Activated naive CD4-positive, alpha-beta T cell treated with anti-CD3 and anti-CD28 coated beads, Interleukin-2, amount 10 ng/mL, durations not matched to agents 7 days and 5 days (primary cell): Measurements from ENCODE around the gene ANKRD16.

Experiments
- CTCF ChIA-PET: fragments of 350-600 bp; sonication (Branson Sonifier 250); formaldehyde crosslinking; loops from one replicate; lab custom pipeline; 2021; ENCODE audit warnings: antibody characterized with exemption; lab: Charles Lee
- DNase-seq: peaks from one replicate; pipeline ENCODE4 v3.0.0-alpha.2; 2020
- H3K27ac Mint-ChIP-seq: one replicate; pipeline ENCODE4 v1.8.0; 2021; ENCODE audit warnings: mild to moderate bottlenecking, moderate library complexity, mixed read lengths
- H3K27me3 Mint-ChIP-seq: one replicate; pipeline ENCODE4 v1.8.0; 2021; ENCODE audit warnings: mild to moderate bottlenecking, mixed read lengths
- H3K36me3 Mint-ChIP-seq: one replicate; pipeline ENCODE4 v1.8.0; 2021; ENCODE audit warnings: mixed read lengths
- H3K4me1 Mint-ChIP-seq: one replicate; pipeline ENCODE4 v1.8.0; 2021; ENCODE audit warnings: mixed read lengths
- H3K4me3 Mint-ChIP-seq: one replicate; pipeline ENCODE4 v1.8.0; 2021; ENCODE audit warnings: mild to moderate bottlenecking, moderate library complexity, mixed read lengths
- H3K9me3 Mint-ChIP-seq: one replicate; pipeline ENCODE4 v1.8.0; 2021; ENCODE audit warnings: mixed read lengths

Gene ANKRD16

DNA sequence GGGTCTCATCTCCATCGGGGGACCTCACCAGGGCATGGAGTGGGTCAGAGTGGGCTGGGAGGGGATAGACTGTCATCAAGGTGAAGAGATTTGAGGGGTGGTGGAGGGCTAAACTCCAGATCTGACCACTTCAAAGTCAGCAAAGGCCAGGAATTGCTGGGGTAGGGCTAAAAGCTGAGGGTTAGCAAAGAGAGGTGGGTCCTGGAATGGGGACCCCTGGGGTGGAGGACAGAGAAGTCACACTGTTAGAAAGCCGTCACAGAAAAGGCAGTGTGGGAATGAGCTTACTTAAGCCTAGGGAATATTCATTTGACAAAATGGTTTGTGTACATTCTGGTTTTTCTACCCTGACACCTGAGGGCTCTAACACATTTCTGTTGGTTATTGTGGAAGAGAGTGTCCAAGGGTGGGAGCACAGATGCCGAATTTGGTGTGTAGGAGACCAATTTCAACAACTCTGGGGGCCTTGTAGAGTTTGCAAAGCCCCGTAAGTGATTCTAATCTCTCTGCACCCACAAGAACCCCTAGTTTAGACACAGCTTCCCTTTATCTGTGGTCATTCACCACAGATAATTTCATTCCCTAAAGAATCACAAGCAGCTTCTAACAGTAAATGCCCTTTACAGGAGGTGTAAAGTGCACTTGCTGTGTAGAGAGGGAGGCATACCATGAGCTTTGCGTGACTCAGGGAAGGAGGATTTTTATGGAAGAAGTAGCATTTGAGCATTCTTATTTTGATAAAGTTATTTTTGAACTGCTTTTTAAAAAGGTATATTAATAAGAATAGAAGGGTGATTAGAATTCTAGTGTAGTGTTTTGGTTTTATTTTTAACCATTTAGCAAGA is 6.7 kb upstream of the ANKRD16 start:
- Mint-ChIP-seq H3K4me1 (peaks cover 56% of the 10 kb centered on the region), H3K27ac (peak overlapping the region; percentile 97), H3K27me3 (no peaks in the 10 kb centered on the region)

DNA sequence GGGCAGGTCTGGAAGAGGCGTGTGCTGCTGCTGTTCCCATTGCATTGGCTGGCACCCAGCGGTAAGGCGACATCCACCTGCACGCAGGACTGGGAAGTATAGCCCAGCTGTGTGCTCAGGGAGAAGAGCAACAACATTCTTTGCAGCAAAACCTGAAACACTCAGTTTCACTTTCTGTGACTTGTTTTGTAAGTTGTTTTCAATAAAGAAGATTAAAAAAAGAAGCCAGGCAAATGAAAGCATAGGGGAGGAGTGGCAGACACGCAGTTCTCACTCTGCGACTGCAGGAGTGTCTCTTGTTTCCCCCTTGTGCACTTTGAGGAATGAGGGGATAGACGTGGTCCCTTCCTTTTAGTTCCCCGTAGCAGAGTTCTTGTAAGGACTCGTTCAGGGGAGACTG is 6.1 kb upstream of the ANKRD16 start:
- CTCF ChIA-PET = no interaction called here
- Mint-ChIP-seq H3K4me3 (peak overlapping the region; percentile 48), H3K4me1 (peaks cover 62% of the 10 kb centered on the region), H3K27ac (peak overlapping the region; percentile 97), H3K9me3 (peaks cover 5% of the 10 kb centered on the region), H3K27me3 (no peaks in the 10 kb centered on the region), H3K36me3 (peaks cover 65% of the 10 kb centered on the region)
- DNase-seq = peak; percentile 50

More for the DNA sequence above, 6.7 kb upstream of the ANKRD16 start:
- DNase-seq = no peak
- H3K36me3 Mint-ChIP-seq = peaks cover 61% of the 10 kb centered on the region
- H3K9me3 Mint-ChIP-seq = peaks cover 5% of the 10 kb centered on the region
- CTCF ChIA-PET = interaction anchor here (0.6 kb wide), 1 partner anchor 24 kb away, joined by 3 read pairs; no protein-coding TSS in a partner anchor
- peak overlapping the region; percentile 48 for H3K4me3 Mint-ChIP-seq

DNA sequence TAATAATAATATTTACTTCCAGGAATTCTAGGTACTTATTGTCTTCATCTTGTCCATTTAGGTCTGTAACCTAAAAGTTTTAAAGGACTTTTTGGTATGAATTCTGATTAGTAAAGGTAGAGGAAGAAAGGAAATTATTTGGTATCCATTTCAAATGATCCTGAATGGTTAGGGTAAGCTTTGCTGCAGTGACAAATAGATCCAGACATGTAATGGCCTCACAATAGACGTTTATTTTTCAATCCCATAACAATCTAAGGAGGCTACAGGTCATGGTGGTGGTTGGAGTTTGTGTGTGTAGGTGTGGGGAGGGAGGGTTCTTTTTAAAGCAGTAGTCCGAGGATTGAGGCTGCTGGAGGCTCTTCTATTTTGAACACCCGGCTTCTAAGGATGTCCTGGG is 5.7 kb upstream of the ANKRD16 start:
- DNase-seq = no peak
- H3K27me3 Mint-ChIP-seq = no peaks in the 10 kb centered on the region
- H3K36me3 Mint-ChIP-seq = peaks cover 65% of the 10 kb centered on the region
- H3K4me3 Mint-ChIP-seq = peak overlapping the region; percentile 48
- H3K27ac Mint-ChIP-seq = peak overlapping the region; percentile 97
- CTCF ChIA-PET = no interaction called here
- H3K9me3 Mint-ChIP-seq = peaks cover 5% of the 10 kb centered on the region
- H3K4me1 Mint-ChIP-seq = peaks cover 65% of the 10 kb centered on the region

DNA sequence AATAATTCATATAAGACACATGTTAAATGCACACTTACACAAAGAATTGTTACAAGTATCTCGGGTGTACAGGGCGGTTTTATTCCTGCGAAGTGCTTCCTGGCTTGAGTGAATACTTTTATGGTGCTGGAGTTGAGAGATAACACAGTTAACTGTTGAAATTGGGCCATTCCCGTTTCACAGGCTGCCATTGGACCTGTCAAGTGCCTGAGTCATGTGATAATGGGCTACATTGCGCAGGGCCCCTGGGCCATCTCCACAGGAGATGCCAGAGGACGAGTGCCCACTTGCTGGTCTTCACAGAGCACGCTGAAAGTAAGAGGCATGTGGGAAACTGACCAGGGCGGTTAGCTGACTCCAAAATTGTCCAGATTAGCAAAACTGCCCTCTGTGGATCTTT is 5.2 kb upstream of the ANKRD16 start:
- peaks cover 65% of the 10 kb centered on the region for H3K36me3 Mint-ChIP-seq
- no peaks in the 10 kb centered on the region for H3K27me3 Mint-ChIP-seq
- no peak overlapping the region for H3K4me3 Mint-ChIP-seq
- no peak for DNase-seq
- H3K27ac Mint-ChIP-seq = peak overlapping the region; percentile 22
- H3K4me1 Mint-ChIP-seq = peaks cover 65% of the 10 kb centered on the region
- CTCF ChIA-PET = no interaction called here
- peaks cover 5% of the 10 kb centered on the region for H3K9me3 Mint-ChIP-seq

DNA sequence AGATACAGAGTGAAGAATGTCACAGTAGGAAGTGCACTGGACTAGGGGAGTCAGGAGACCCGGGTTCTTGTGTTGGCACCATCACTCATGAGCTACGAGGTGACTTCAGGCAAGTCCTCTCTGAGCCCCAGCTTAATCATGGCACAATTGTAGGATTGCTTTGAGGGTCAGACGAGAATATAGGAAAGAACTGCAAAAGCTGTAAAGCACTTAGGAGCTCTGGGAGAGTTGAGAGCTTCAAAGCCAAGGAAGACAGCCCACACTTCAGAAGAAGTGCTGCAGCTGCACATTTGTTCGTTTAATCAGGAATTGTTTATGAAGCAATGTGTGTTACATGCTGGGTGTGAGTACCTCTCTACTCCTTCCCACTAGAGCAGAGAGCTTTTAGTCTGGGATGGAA is 4.7 kb upstream of the ANKRD16 start:
- peaks cover 5% of the 10 kb centered on the region for H3K9me3 Mint-ChIP-seq
- peak overlapping the region; percentile 79 for H3K27ac Mint-ChIP-seq
- peaks cover 65% of the 10 kb centered on the region for H3K4me1 Mint-ChIP-seq
- CTCF ChIA-PET = no interaction called here
- H3K4me3 Mint-ChIP-seq = no peak overlapping the region
- no peak for DNase-seq
- no peaks in the 10 kb centered on the region for H3K27me3 Mint-ChIP-seq
- H3K36me3 Mint-ChIP-seq = peaks cover 64% of the 10 kb centered on the region

DNA sequence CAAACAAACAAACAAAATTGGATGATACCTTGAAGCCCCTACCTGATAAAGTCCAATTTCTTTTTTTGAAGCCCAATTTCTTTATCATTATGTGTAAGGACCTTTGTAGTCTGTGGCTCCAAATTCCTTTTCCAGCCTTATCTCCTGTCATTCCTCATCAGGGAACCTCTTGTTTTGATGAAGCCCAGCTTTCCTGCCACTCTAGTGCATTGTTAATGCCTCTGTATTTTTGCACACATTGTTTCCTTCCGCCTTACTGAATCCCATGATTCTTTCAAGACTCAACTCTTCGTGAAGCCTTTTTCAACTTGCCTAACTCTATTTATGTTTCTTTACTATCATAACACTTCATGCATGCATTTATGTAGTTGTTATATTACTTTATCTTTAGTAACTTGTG is 3.6 kb upstream of the ANKRD16 start:
- CTCF ChIA-PET = no interaction called here
- Mint-ChIP-seq H3K9me3 (peaks cover 5% of the 10 kb centered on the region), H3K27ac (no peak overlapping the region), H3K4me1 (peaks cover 71% of the 10 kb centered on the region), H3K4me3 (no peak overlapping the region), H3K36me3 (peaks cover 56% of the 10 kb centered on the region), H3K27me3 (no peaks in the 10 kb centered on the region)
- no peak for DNase-seq

DNA sequence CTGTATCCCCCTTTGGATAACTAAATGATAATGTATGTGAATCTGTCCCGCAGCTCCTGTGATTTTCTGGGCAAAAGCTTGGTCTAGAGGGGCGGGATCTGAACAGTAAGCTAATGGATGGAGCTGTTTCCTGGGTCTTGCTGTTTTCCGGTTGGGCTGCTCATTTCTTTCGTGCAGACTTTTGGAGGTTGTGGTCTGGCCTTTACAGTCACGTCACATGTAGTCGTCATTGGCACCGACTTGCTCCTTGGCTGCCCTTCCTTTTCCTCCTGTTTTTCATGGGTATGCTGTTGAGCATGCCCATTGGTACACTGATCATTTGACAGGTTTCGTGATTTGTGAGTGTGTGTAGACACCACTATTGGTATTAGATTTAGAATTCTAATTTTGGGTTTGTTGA is 2.3 kb upstream of the ANKRD16 start:
- H3K4me1 Mint-ChIP-seq = peaks cover 73% of the 10 kb centered on the region
- H3K4me3 Mint-ChIP-seq = peak overlapping the region; percentile 25
- CTCF ChIA-PET = interaction anchor here (1.4 kb wide), 1 partner anchor 12 kb away, joined by 3 read pairs; no protein-coding TSS in a partner anchor

DNA sequence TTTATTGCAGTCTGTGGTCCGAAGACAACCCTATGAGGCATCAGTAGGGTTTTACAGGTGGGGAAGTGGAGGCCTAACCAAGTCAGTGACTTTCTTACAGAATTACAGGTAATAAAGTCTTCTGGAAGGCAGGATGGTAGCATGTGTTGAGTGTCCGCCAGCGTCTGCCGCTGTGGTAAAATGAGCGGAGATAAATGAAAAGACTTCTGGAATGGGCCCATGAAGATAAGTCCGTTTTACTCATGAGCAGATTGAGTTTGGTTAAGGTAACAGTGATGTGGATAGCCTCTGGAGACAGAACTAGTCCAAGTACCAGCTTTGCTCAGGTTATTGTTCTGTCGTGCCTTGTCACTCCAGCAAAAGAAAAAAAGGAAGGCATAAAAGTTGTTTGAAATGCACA is 1.3 kb upstream of the ANKRD16 start:
- H3K36me3 Mint-ChIP-seq = peaks cover 42% of the 10 kb centered on the region
- no peak for DNase-seq
- peaks cover 65% of the 10 kb centered on the region for H3K4me1 Mint-ChIP-seq
- H3K4me3 Mint-ChIP-seq = peak overlapping the region; percentile 90
- peak overlapping the region; percentile 81 for H3K27ac Mint-ChIP-seq
- H3K27me3 Mint-ChIP-seq = no peaks in the 10 kb centered on the region
- CTCF ChIA-PET = interaction anchor here (0.7 kb wide), 1 partner anchor 268 kb away, joined by 3 read pairs; no protein-coding TSS in a partner anchor
- no peaks in the 10 kb centered on the region for H3K9me3 Mint-ChIP-seq

More for the DNA sequence above, 2.3 kb upstream of the ANKRD16 start:
- peaks cover 45% of the 10 kb centered on the region for H3K36me3 Mint-ChIP-seq
- DNase-seq = no peak
- H3K9me3 Mint-ChIP-seq = no peaks in the 10 kb centered on the region
- H3K27ac Mint-ChIP-seq = no peak overlapping the region
- H3K27me3 Mint-ChIP-seq = no peaks in the 10 kb centered on the region

DNA sequence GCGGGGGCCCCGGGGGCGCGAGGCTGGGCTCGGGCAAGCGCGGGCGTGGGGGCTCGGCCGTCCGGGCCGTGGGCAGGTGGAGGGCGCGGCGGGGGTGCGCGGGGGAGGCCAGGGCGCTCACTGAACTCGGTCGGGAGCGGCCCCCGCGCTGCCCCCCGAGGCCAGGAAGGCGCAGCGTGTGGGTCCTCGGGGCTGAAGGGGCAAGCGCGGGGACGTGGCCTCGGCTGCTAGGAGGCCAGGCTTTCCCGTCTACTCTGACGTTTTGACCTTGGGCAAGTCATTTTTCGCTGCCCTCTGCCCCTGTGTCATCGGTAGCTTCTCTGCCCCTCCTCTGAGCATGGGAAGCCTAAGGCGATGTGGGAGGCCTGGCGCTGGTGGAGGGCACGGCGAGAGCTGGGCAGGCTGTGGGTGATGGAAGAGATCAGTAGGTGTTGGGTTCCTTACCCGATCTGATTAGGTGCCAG is 791 bp upstream of the ANKRD16 start:
- H3K27me3 Mint-ChIP-seq = no peaks in the 10 kb centered on the region
- H3K4me1 Mint-ChIP-seq = peaks cover 59% of the 10 kb centered on the region
- DNase-seq = no peak
- H3K4me3 Mint-ChIP-seq = peak overlapping the region; percentile 90
- peak overlapping the region; percentile 81 for H3K27ac Mint-ChIP-seq
- H3K9me3 Mint-ChIP-seq = no peaks in the 10 kb centered on the region
- CTCF ChIA-PET = interaction anchor here (0.5 to 0.7 kb wide), 2 partner anchors 92 to 268 kb away, joined by 3 to 4 read pairs; no protein-coding TSS in a partner anchor
- peaks cover 42% of the 10 kb centered on the region for H3K36me3 Mint-ChIP-seq

DNA sequence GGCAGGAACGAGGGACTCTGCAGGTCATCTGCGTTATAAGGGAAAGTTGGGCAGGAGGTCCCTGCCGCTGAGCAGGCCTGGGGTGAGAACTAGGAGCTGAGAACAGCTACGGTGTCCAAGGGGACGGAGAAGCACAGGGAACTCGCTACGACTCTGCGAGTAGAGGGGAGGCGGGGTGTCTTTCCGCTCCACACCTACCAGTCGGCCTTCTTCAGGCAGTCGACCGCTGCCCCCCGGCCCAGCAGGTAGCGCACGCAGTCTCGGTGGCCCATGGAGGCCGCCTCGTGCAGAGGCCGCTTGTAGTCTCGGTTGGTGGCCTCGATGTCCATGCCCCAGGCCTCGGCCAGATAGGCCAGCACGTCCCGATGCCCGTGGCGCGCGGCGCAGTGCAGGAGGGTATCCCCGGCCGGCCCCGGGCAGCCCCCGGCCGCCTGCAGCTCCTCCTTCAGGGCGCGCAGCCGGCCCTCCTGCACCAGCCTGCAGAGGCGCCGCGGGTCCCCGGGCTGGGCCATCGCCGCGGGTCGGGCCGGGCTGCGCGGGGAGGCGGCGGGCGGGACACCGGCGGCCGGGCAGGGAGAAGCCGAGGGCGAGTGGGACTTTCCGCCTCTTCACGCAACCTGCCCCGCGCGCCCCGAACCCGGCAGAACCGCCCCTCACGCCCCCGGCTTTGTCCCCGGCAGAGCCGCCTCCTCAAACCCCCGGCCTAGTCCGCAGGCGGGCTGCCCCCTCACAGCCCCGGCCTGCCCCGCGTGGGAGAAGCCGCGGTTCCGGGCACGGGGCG is 660 bp downstream of the ANKRD16 start:
- no peaks in the 10 kb centered on the region for H3K9me3 Mint-ChIP-seq
- H3K4me1 Mint-ChIP-seq = peaks cover 46% of the 10 kb centered on the region
- CTCF ChIA-PET = interaction anchor here (1.1 kb wide), 1 partner anchor 9 kb away, joined by 5 read pairs; no protein-coding TSS in a partner anchor
- H3K27ac Mint-ChIP-seq = peak overlapping the region; percentile 40
- no peaks in the 10 kb centered on the region for H3K27me3 Mint-ChIP-seq
- DNase-seq = peak; percentile 64
- H3K4me3 Mint-ChIP-seq = peak overlapping the region; percentile 84
- H3K36me3 Mint-ChIP-seq = peaks cover 37% of the 10 kb centered on the region

DNA sequence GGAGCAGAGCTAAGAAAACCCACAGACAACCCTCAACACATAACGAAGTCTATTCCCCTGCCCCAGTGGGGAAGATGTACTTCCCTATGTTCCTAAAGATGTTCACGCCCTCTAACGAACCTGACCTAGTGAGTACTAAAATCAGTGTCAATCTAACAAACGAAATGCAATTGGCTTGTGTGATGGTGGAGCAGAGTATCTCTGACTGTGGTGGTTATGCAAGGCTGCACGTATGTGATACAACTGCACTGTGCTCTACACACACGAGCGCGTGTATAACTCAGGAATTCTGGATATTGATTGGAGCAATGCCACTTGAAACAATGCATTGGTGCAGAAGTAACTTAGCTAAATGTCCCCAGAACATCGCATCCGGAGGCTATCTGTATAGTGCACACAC is 1.3 kb downstream of the ANKRD16 start:
- Mint-ChIP-seq H3K9me3 (no peaks in the 10 kb centered on the region), H3K4me1 (peaks cover 41% of the 10 kb centered on the region), H3K4me3 (peak overlapping the region; percentile 83), H3K36me3 (peaks cover 37% of the 10 kb centered on the region), H3K27me3 (no peaks in the 10 kb centered on the region), H3K27ac (no peak overlapping the region)
- CTCF ChIA-PET = interaction anchor here (0.6 to 1.5 kb wide), 4 partner anchors 8 to 174 kb away, joined by 3 to 5 read pairs (median 4); no protein-coding TSS in a partner anchor
- DNase-seq = no peak

DNA sequence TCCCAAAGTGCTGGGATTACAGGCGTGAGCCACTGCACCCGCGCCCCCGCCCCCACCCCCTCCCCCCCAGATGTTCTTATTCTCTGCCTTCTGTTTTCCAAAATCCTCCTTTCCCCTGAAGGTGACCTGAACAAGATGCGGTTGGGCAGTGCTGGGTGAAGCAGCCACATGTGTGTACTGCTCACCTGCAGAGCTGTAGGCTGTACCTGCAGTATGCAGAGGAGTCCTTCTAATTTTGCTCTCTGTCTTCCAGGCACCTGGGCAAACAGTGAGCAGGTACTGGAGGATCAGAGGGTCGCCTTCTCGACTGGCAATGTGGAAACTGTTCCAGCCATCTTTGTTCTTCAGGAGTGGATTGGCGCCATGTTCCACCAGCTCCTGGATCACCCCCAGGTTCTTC is 2.1 kb downstream of the ANKRD16 start:
- CTCF ChIA-PET = interaction anchor here (0.5 to 1.5 kb wide), 4 partner anchors 10 to 258 kb away, joined by 3 to 5 read pairs (median 3); no protein-coding TSS in a partner anchor
- Mint-ChIP-seq H3K27ac (no peak overlapping the region), H3K9me3 (no peaks in the 10 kb centered on the region), H3K36me3 (peaks cover 38% of the 10 kb centered on the region), H3K4me3 (no peak overlapping the region), H3K4me1 (peaks cover 37% of the 10 kb centered on the region), H3K27me3 (no peaks in the 10 kb centered on the region)
- no peak for DNase-seq

DNA sequence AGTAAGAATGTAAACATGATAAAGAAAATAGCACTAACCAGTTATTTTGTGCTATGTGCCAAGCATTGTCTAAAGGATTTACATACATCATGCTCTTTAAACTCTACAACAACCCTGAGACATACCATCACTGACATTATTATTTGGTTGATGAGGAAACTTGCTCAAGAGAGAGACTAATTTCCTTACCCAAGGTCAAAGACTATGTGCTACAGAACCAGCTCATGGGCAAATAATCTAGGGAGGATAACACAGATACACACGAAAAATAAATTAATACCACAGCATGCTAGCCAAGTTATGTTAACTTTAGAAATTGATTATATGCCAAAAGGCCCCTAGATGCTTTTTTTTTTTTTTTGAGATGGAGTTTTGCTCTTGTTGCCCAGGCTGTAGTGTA is 2.7 kb downstream of the ANKRD16 start:
- no peak for DNase-seq
- CTCF ChIA-PET = interaction anchor here (0.5 to 1.5 kb wide), 3 partner anchors 10 to 257 kb away, joined by 3 to 5 read pairs (median 4); no protein-coding TSS in a partner anchor
- peaks cover 34% of the 10 kb centered on the region for H3K36me3 Mint-ChIP-seq
- H3K27ac Mint-ChIP-seq = no peak overlapping the region
- H3K4me1 Mint-ChIP-seq = peaks cover 31% of the 10 kb centered on the region
- H3K4me3 Mint-ChIP-seq = no peak overlapping the region
- H3K9me3 Mint-ChIP-seq = no peaks in the 10 kb centered on the region
- H3K27me3 Mint-ChIP-seq = no peaks in the 10 kb centered on the region

DNA sequence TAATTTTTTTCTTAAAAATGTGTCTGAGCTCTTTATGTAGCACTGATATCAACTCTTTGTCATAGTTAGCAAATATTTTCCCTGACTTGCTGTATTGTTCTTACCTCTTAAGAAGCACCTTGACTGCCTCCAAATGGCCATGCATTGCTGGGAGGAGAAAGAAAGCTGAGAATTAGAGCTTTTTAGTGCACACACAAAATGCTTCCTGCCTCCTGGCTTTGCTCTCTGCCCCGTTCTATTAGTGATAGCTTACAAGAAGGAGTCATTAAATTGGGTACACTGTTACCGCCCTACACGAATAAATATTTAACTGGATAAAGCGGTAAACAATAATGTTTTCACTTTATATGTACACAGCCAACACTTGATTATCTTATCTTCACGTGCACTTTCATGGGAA is 4.1 kb downstream of the ANKRD16 start:
- Mint-ChIP-seq H3K27me3 (no peaks in the 10 kb centered on the region), H3K27ac (no peak overlapping the region), H3K4me1 (peaks cover 18% of the 10 kb centered on the region), H3K9me3 (no peaks in the 10 kb centered on the region), H3K36me3 (peaks cover 29% of the 10 kb centered on the region), H3K4me3 (no peak overlapping the region)
- DNase-seq = no peak
- CTCF ChIA-PET = no interaction called here
